Karpas-422 (cell line): ENCODE results near the gene PLAAT1. TPM values are rescaled to one million over a fixed set of nuclear protein-coding genes. Genes with fewer than 3 reads are reported as not detected.

Experiments
- DNase-seq: peaks from one replicate; pipeline ENCODE4 v3.0.0-alpha.2; 2015
- H2AFZ ChIP-seq: fragments of 200-600 bp; sonication (generic); 2 replicates; pipeline ENCODE4 v1.6.1; 2014; ENCODE audit warnings: antibody characterized with exemption, low read length, mixed read lengths
- H3K27ac ChIP-seq: fragments of 200-600 bp; sonication (generic); 2 replicates; pipeline ENCODE4 v1.5.1; 2014; ENCODE audit warnings: mild to moderate bottlenecking, low read length, moderate library complexity
- H3K27me3 ChIP-seq: fragments of 200-600 bp; sonication (generic); 2 replicates; pipeline ENCODE4 v1.6.1; 2014; ENCODE audit warnings: low read length, mixed read lengths
- H3K36me3 ChIP-seq: fragments of 200-600 bp; sonication (generic); 2 replicates; pipeline ENCODE4 v1.6.1; 2014; ENCODE audit warnings: low read length, mixed read lengths; ENCODE audit not compliant: insufficient read depth
- H3K4me1 ChIP-seq: fragments of 200-600 bp; sonication (generic); 2 replicates; pipeline ENCODE4 v1.6.1; 2014; ENCODE audit warnings: mild to moderate bottlenecking, low read length, mixed read lengths
- H3K4me2 ChIP-seq: fragments of 200-600 bp; sonication (generic); 2 replicates; pipeline ENCODE4 v1.6.1; 2014; ENCODE audit warnings: low read length, low read depth, mild to moderate bottlenecking; ENCODE audit not compliant: poor library complexity, severe bottlenecking
- H3K4me3 ChIP-seq: fragments of 200-600 bp; sonication (generic); 2 replicates; pipeline ENCODE4 v1.5.1; 2014; ENCODE audit warnings: mild to moderate bottlenecking, antibody characterized with exemption, low read length, mixed read lengths
- H3K79me2 ChIP-seq: fragments of 200-600 bp; sonication (generic); 2 replicates; pipeline ENCODE4 v1.6.1; 2014; ENCODE audit warnings: mild to moderate bottlenecking, low read length, mixed read lengths
- H3K9ac ChIP-seq: fragments of 200-600 bp; sonication (generic); 2 replicates; pipeline ENCODE4 v1.6.0; 2014; ENCODE audit warnings: low read length
- H3K9me2 ChIP-seq: fragments of 200-600 bp; sonication (generic), shearing (Covaris generic); replicated peaks from 2 replicates; pipeline ENCODE4 v1.6.0; 2014; ENCODE audit warnings: mild to moderate bottlenecking, low read length, moderate library complexity; ENCODE audit not compliant: insufficient read depth
- H3K9me3 ChIP-seq: fragments of 300-700, 200-600 bp; sonication (generic); 2 replicates; pipeline ENCODE4 v1.6.1; 2014; ENCODE audit warnings: low read length, mixed read lengths
- H4K20me1 ChIP-seq: fragments of 200-600 bp; sonication (generic); 2 replicates; pipeline ENCODE4 v1.6.1; 2014; ENCODE audit warnings: mild to moderate bottlenecking, antibody characterized with exemption, low read length, low read depth; ENCODE audit not compliant: insufficient read depth
- total RNA-seq: library from RNA; depleted of rRNA; stranded (reverse); fragments of >200 nt; shearing (Covaris generic); gene quantifications from 2 replicates; pipeline ENCODE4 v1.2.3, GENCODE V29; 2014; ENCODE audit warnings: low replicate concordance

Gene PLAAT1
- total RNA-seq, 1 experiment from 2014 or later = not detected

- H3K9ac ChIP-seq = no peak overlapping the region
Measured at GRCh38 chr3:193240436-193240849, 579 bp upstream of the PLAAT1 start.

GRCh38 chr3:193241716-193242115 lies 694 bp downstream of the PLAAT1 start:
- Histone ChIP-seq H4K20me1 (no peaks in the 10 kb centered on the region), H3K4me3 (no peak overlapping the region), H3K4me2 (no peak overlapping the region), H2AFZ (no peak overlapping the region), H3K27ac (no peak overlapping the region), H3K36me3 (no peaks in the 10 kb centered on the region), H3K79me2 (no peaks in the 10 kb centered on the region), H3K9me3 (no peaks in the 10 kb centered on the region), H3K9ac (no peak overlapping the region), H3K9me2 (no peaks in the 10 kb centered on the region), H3K27me3 (no peaks in the 10 kb centered on the region), H3K4me1 (no peaks in the 10 kb centered on the region)
- no peak for DNase-seq

More at GRCh38 chr3:193240436-193240849, 579 bp upstream of the PLAAT1 start:
- Histone ChIP-seq H2AFZ (no peak overlapping the region), H3K4me2 (no peak overlapping the region), H3K9me2 (no peaks in the 10 kb centered on the region), H4K20me1 (no peaks in the 10 kb centered on the region), H3K9me3 (no peaks in the 10 kb centered on the region), H3K4me3 (no peak overlapping the region), H3K36me3 (no peaks in the 10 kb centered on the region), H3K27me3 (no peaks in the 10 kb centered on the region), H3K27ac (no peak overlapping the region), H3K4me1 (no peaks in the 10 kb centered on the region), H3K79me2 (no peaks in the 10 kb centered on the region)
- no peak for DNase-seq

DNA sequence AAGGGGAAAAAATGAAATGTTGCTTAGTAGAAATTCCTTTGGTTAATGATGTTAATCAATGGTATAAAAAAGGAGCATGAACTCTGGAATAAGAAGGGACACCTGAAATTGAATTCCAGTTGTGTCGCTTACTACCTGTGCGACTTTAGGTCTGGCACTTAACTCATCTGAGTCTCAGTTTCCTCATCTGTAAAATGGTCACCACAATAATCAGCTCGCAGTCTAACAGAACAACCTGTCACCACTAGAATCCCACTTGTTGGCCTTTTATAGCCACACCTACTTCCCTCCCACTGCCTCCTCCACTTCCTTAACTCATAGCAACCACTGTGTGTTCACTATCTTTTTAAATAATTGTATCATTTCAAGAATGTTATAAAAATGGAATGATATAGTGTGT lies 2.5 kb downstream of the PLAAT1 start:
- Histone ChIP-seq H3K9ac (no peak overlapping the region), H3K4me2 (no peak overlapping the region), H2AFZ (no peak overlapping the region), H3K9me3 (no peaks in the 10 kb centered on the region), H3K27ac (no peak overlapping the region), H3K9me2 (no peaks in the 10 kb centered on the region), H3K4me1 (no peaks in the 10 kb centered on the region), H3K4me3 (no peak overlapping the region), H4K20me1 (no peaks in the 10 kb centered on the region), H3K79me2 (no peaks in the 10 kb centered on the region), H3K36me3 (no peaks in the 10 kb centered on the region), H3K27me3 (no peaks in the 10 kb centered on the region)
- DNase-seq = no peak

GRCh38 chr3:193248848-193249468 lies 7.9 kb downstream of the PLAAT1 start:
- Histone ChIP-seq H3K4me1 (no peaks in the 10 kb centered on the region), H3K4me2 (no peak overlapping the region), H3K4me3 (no peak overlapping the region), H3K9me3 (peaks cover 9% of the 10 kb centered on the region), H3K36me3 (no peaks in the 10 kb centered on the region), H3K9me2 (no peaks in the 10 kb centered on the region), H2AFZ (no peak overlapping the region), H4K20me1 (no peaks in the 10 kb centered on the region), H3K27me3 (0 out of 2 replicates have a peak, but pooled peaks cover 7% of the 10 kb centered on the region), H3K9ac (no peak overlapping the region), H3K79me2 (no peaks in the 10 kb centered on the region), H3K27ac (no peak overlapping the region)
- no peak for DNase-seq

GRCh38 chr3:193250492-193250891 lies 9.5 kb downstream of the PLAAT1 start:
- Histone ChIP-seq H4K20me1 (no peaks in the 10 kb centered on the region), H3K27ac (no peak overlapping the region), H3K4me3 (no peak overlapping the region), H3K9me3 (peaks cover 9% of the 10 kb centered on the region), H3K9ac (no peak overlapping the region), H2AFZ (no peak overlapping the region), H3K4me1 (no peaks in the 10 kb centered on the region), H3K9me2 (no peaks in the 10 kb centered on the region), H3K79me2 (no peaks in the 10 kb centered on the region), H3K27me3 (0 out of 2 replicates have a peak, but pooled peaks cover 7% of the 10 kb centered on the region), H3K36me3 (no peaks in the 10 kb centered on the region), H3K4me2 (no peak overlapping the region)
- no peak for DNase-seq

GRCh38 chr3:193253986-193254660 lies 13.1 kb downstream of the PLAAT1 start:
- Histone ChIP-seq H3K9me2 (no peaks in the 10 kb centered on the region), H3K27ac (no peak overlapping the region), H2AFZ (no peak overlapping the region), H3K9ac (no peak overlapping the region), H3K4me2 (no peak overlapping the region), H3K4me3 (no peak overlapping the region), H4K20me1 (no peaks in the 10 kb centered on the region), H3K79me2 (no peaks in the 10 kb centered on the region), H3K4me1 (no peaks in the 10 kb centered on the region), H3K36me3 (no peaks in the 10 kb centered on the region), H3K9me3 (peaks cover 4% of the 10 kb centered on the region), H3K27me3 (peaks cover 4% of the 10 kb centered on the region; the same call in 1 of the 2 replicates)
- DNase-seq = no peak

GRCh38 chr3:193261970-193262369 lies 20.9 kb downstream of the PLAAT1 start:
- Histone ChIP-seq H3K9me3 (no peaks in the 10 kb centered on the region), H2AFZ (no peak overlapping the region), H3K79me2 (no peaks in the 10 kb centered on the region), H3K4me3 (no peak overlapping the region), H3K27me3 (no peaks in the 10 kb centered on the region), H3K9ac (no peak overlapping the region), H3K36me3 (no peaks in the 10 kb centered on the region), H4K20me1 (no peaks in the 10 kb centered on the region), H3K27ac (no peak overlapping the region), H3K4me2 (no peak overlapping the region), H3K4me1 (no peaks in the 10 kb centered on the region), H3K9me2 (no peaks in the 10 kb centered on the region)
- DNase-seq = no peak

- Histone ChIP-seq H3K4me1 (no peaks in the 10 kb centered on the region), H3K27ac (no peak overlapping the region), H3K9me2 (no peaks in the 10 kb centered on the region), H3K4me2 (no peak overlapping the region), H2AFZ (no peak overlapping the region), H3K36me3 (no peaks in the 10 kb centered on the region), H3K9me3 (no peaks in the 10 kb centered on the region), H3K79me2 (no peaks in the 10 kb centered on the region), H3K9ac (no peak overlapping the region), H3K4me3 (no peak overlapping the region), H4K20me1 (no peaks in the 10 kb centered on the region), H3K27me3 (no peaks in the 10 kb centered on the region)
- no peak for DNase-seq
Measured at GRCh38 chr3:193262707-193263106, 21.7 kb downstream of the PLAAT1 start.
